HepG2 (cell line): ENCODE data around the gene RNF5. TPM values are rescaled to one million over a fixed set of nuclear protein-coding genes. Genes with fewer than 3 reads are reported as not detected.

Experiments
- ARHGAP35 ChIP-seq: sonication (generic); formaldehyde crosslinking; IDR thresholded peaks from 2 replicates; pipeline ENCODE4 v1.9.0; 2022; ENCODE audit warnings: mild to moderate bottlenecking, inconsistent platforms, moderate library complexity, missing genetic modification reagents, borderline replicate concordance
- GABPA ChIP-seq, 2 experiments: IDR thresholded peaks; 2 replicates each; pipeline ENCODE4 v1.6.1; 2011 to 2016; ENCODE audit warnings: low read depth in 2 of 2, low read length in 1 of 2, missing biosample characterization in 1 of 2, missing genetic modification characterization in 1 of 2
- HES4 ChIP-seq: sonication (generic); formaldehyde crosslinking; IDR thresholded peaks from 2 replicates; pipeline ENCODE4 v1.9.0; 2021; ENCODE audit warnings: mild to moderate bottlenecking, missing genetic modification reagents, borderline replicate concordance
- HNRNPK ChIP-seq: fragments of 200-400 bp; formaldehyde crosslinking; IDR thresholded peaks from 2 replicates; pipeline ENCODE4 v1.6.1; 2018; ENCODE audit warnings: low read length, low read depth, moderate library complexity, mild to moderate bottlenecking; ENCODE audit not compliant: poor library complexity, severe bottlenecking
- IKZF4 ChIP-seq: sonication (generic); formaldehyde crosslinking; IDR thresholded peaks from 2 replicates; pipeline ENCODE4 v1.5.1; 2020; ENCODE audit warnings: borderline replicate concordance, mild to moderate bottlenecking, low read depth, missing genetic modification reagents; ENCODE audit errors: not compliant biosample characterization
- KDM4B ChIP-seq: sonication (generic); formaldehyde crosslinking; IDR thresholded peaks from 2 replicates; pipeline ENCODE4 v1.4.0; 2020; ENCODE audit warnings: missing genetic modification reagents
- NFKB2 ChIP-seq: sonication (generic); formaldehyde crosslinking; IDR thresholded peaks from 2 replicates; pipeline ENCODE4 v1.4.0; 2020; ENCODE audit warnings: missing genetic modification reagents, borderline replicate concordance
- NFYB ChIP-seq: sonication (generic); formaldehyde crosslinking; IDR thresholded peaks from 2 replicates; pipeline ENCODE4 v1.4.0; 2020; ENCODE audit warnings: missing genetic modification reagents
- PATZ1 ChIP-seq: sonication (generic); formaldehyde crosslinking; IDR thresholded peaks from 2 replicates; pipeline ENCODE4 v1.4.0; 2020; ENCODE audit warnings: missing genetic modification reagents
- PAWR ChIP-seq: sonication (generic); formaldehyde crosslinking; IDR thresholded peaks from 2 replicates; pipeline ENCODE4 v1.4.0; 2020; ENCODE audit warnings: missing genetic modification reagents, mild to moderate bottlenecking, borderline replicate concordance
- POLR2AphosphoS5 ChIP-seq: IDR thresholded peaks from 2 replicates; pipeline ENCODE4 v1.6.1; 2012; ENCODE audit warnings: low read depth, low read length
- TAF15 ChIP-seq: fragments of 200-400 bp; formaldehyde crosslinking; IDR thresholded peaks from one replicate; pipeline ENCODE4 v1.6.1; 2018; ENCODE audit warnings: mild to moderate bottlenecking, low read depth, low read length; ENCODE audit not compliant: poor library complexity, severe bottlenecking
- TGIF2 ChIP-seq: IDR thresholded peaks from 2 replicates; pipeline ENCODE4 v1.6.1; 2016; ENCODE audit warnings: control low read depth, missing compliant biosample characterization
- ZNF124 ChIP-seq: sonication (generic); formaldehyde crosslinking; IDR thresholded peaks from 2 replicates; pipeline ENCODE4 v1.4.0; 2020; ENCODE audit warnings: missing genetic modification reagents
- ZNF180 ChIP-seq: sonication (generic); formaldehyde crosslinking; IDR thresholded peaks from 2 replicates; pipeline ENCODE4 v1.4.0; 2020; ENCODE audit warnings: low read depth, missing genetic modification reagents, borderline replicate concordance
- ZNF260 ChIP-seq: sonication (generic); formaldehyde crosslinking; IDR thresholded peaks from 2 replicates; pipeline ENCODE4 v1.4.0; 2020; ENCODE audit warnings: missing genetic modification reagents, low read depth, mild to moderate bottlenecking, borderline replicate concordance
- ZNF274 ChIP-seq: sonication (generic); formaldehyde crosslinking; IDR thresholded peaks from 2 replicates; pipeline ENCODE4 v1.5.1; 2020; ENCODE audit warnings: mild to moderate bottlenecking, missing genetic modification reagents
- ZNF317 ChIP-seq: sonication (generic); formaldehyde crosslinking; IDR thresholded peaks from 2 replicates; pipeline ENCODE4 v1.5.0; 2020; ENCODE audit warnings: mild to moderate bottlenecking, missing genetic modification reagents
- ZNF589 ChIP-seq: sonication (generic); formaldehyde crosslinking; conservative IDR thresholded peaks from 2 replicates; pipeline ENCODE4 v1.8.0; 2022; ENCODE audit warnings: mild to moderate bottlenecking, moderate library complexity, missing genetic modification reagents
- ZNF597 ChIP-seq: sonication (generic); formaldehyde crosslinking; IDR thresholded peaks from 2 replicates; pipeline ENCODE4 v1.5.0; 2020; ENCODE audit warnings: missing genetic modification reagents
- ZZZ3 ChIP-seq: sonication (generic); formaldehyde crosslinking; IDR thresholded peaks from 2 replicates; pipeline ENCODE4 v1.4.0; 2020; ENCODE audit warnings: missing genetic modification reagents, mild to moderate bottlenecking, borderline replicate concordance
- polyA plus RNA-seq, 8 experiments: library from polyadenylated mRNA; depleted of rRNA in 3 of 8; stranded (reverse) in 7 of 8; unstranded in 1 of 8; fragments of >200 nt; fragmentation: Illumina TruSeq in 4 of 8; extraction: Trizol in 4 of 8; gene quantifications; 2 replicates each; pipeline versions ENCODE4 v1.2.1 to v1.2.3, GENCODE V29; 2011 to 2016; ENCODE audit warnings: low read depth in 4 of 8, missing spikeins in 1 of 8, mixed read lengths in 1 of 8; ENCODE audit not compliant: insufficient read depth in 1 of 8
- total RNA-seq, 5 experiments: library from RNA; depleted of rRNA; stranded (reverse); fragments of >200 nt; fragmentation: Illumina TruSeq; extraction: Trizol; gene quantifications; 2 replicates each; pipeline ENCODE4 v1.2.3, GENCODE V29; 2016; ENCODE audit warnings: low read depth in 1 of 5
- TF ChIP-seq, protein P1 (sequence below): sonication (generic); formaldehyde crosslinking; IDR thresholded peaks from 2 replicates; pipeline ENCODE4 v1.5.1; 2020; ENCODE audit warnings: mild to moderate bottlenecking, missing genetic modification reagents, borderline replicate concordance
- TF ChIP-seq, protein P2 (sequence below): sonication (generic); IDR thresholded peaks from 2 replicates; pipeline ENCODE4 v1.6.1; 2016; ENCODE audit warnings: low read depth, borderline replicate concordance

Gene RNF5
- total and polyA plus RNA-seq, 2 of the 13 experiments (the other 11 are each of a cell fraction or from before 2014, with no cell fraction given): 98.0 to 131 TPM

DNA sequence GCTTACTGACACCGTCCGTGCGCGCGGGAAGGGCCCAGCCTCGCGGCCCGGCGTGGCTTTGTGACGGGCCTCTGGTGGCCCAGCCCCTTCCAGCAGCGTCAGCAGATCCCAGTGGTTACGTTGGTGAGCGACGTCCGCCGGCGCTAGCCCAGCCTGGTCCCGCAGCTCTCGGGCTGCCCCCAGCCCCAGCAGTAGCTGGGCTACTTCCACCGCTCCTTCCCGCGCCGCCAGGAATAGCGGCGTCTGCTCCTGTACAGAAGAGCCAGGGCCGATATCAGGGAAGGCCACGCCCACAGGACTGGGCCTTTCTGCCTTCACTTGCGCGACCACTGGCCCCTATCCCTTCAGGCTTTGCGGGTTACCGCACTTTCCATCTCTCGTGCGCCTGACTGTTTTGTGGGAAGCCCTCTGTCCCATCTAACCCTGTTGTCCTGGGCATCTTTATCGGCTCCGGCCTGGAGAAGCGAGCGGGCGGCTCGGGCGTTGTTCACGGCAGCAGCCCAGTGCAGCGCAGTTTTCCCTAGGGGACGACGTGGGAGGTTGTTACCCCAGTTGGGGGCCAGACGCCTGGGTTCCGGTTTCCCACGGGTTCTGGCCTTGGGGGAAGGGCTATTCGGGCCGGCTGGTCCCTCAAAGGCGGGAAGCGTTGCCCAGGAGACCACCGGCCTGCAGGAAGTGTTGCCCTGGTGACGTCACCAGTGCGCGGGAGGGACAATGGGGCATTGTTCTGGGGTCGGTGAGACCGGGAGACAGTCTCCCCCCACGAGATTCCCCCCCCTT lies 17.9 kb downstream of the RNF5 start (continued):
- peak; percentile 4; the same call in 1 of the 2 replicates for TF ChIP-seq ZNF180 (CRISPR knock-in tag)
- peak; percentile 64 for TF ChIP-seq KDM4B
- 0 out of 2 replicates have a peak, but pooled peaks have one; percentile 29 for TF ChIP-seq ZNF597 (CRISPR knock-in tag)
- no peak; the same call in 1 of the 2 replicates for TF ChIP-seq ARHGAP35
- TF ChIP-seq ZNF274 (CRISPR knock-in tag): peak; percentile 92
- peak; percentile 64; the same call in 1 of the 2 replicates for TF ChIP-seq ZNF589 (CRISPR knock-in tag)
- 0 out of 2 replicates have a peak, but pooled peaks have one; percentile 59 for TF ChIP-seq TGIF2 (CRISPR knock-in tag)
- TF ChIP-seq ZNF260 (CRISPR knock-in tag): no peak
- TF ChIP-seq HNRNPK: no peak
- TF ChIP-seq, protein P1, sequence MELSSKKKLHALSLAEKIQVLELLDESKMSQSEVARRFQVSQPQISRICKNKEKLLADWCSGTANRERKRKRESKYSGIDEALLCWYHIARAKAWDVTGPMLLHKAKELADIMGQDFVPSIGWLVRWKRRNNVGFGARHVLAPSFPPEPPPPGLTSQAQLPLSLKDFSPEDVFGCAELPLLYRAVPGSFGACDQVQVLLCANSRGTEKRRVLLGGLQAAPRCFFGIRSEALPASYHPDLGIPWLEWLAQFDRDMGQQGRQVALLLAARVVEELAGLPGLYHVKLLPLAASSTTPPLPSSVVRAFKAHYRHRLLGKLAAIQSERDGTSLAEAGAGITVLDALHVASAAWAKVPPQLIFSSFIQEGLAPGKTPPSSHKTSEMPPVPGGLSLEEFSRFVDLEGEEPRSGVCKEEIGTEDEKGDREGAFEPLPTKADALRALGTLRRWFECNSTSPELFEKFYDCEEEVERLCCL: peak; percentile 53; the same call in 1 of the 2 replicates
- TF ChIP-seq PAWR (CRISPR knock-in tag): 0 out of 2 replicates have a peak, but pooled peaks have one; percentile 38
- peak; percentile 97 for TF ChIP-seq PATZ1 (CRISPR knock-in tag)
- 0 out of 2 replicates have a peak, but pooled peaks have one; percentile 49 for TF ChIP-seq HES4 (CRISPR knock-in tag)
- peak; percentile 93; the same call in 1 of the 2 replicates for TF ChIP-seq NFKB2 (CRISPR knock-in tag)
- TF ChIP-seq POLR2AphosphoS5: peak; percentile 96
- peak; percentile 55; the same call in 1 of the 2 replicates for TF ChIP-seq ZNF317
- peak; percentile 38 for TF ChIP-seq IKZF4 (CRISPR knock-in tag)
- no peak for TF ChIP-seq NFYB (CRISPR knock-in tag)
- TF ChIP-seq TAF15: peak; percentile 62
- TF ChIP-seq, protein P2, sequence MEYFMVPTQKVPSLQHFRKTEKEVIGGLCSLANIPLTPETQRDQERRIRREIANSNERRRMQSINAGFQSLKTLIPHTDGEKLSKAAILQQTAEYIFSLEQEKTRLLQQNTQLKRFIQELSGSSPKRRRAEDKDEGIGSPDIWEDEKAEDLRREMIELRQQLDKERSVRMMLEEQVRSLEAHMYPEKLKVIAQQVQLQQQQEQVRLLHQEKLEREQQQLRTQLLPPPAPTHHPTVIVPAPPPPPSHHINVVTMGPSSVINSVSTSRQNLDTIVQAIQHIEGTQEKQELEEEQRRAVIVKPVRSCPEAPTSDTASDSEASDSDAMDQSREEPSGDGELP: peak; percentile 69; the same call in 1 of the 2 replicates
- TF ChIP-seq ZNF124 (CRISPR knock-in tag): 0 out of 2 replicates have a peak, but pooled peaks have one; percentile 88
- peak; percentile 93; the same call in 1 of the 2 replicates for TF ChIP-seq ZZZ3 (CRISPR knock-in tag)
- no peak for TF ChIP-seq GABPA (IDR thresholded peaks at IDR 0.05; ENCODE audit: low read depth, low read length)
- TF ChIP-seq GABPA (CRISPR knock-in tag; IDR thresholded peaks at IDR 0.05; ENCODE audit: low read depth): peak; percentile 69
